Activated CD8-positive, alpha-beta memory T cell treated with anti-CD3 and anti-CD28 coated beads, Interleukin-2, amount 10 ng/mL, durations not matched to agents 7 days and 5 days (primary cell): ENCODE measurements around the gene NECAB3. TPM values are rescaled to one million over a fixed set of nuclear protein-coding genes. Genes with fewer than 3 reads are reported as not detected.
A peak's percentile ranks its signal among the peaks of the same experiment; 100 is the strongest.
"Not testable (repeated sequence)": the region's sequence is repeated elsewhere in the genome, so short reads cannot be mapped to it uniquely, and the experiment has no call there.

Source experiments
- ATAC-seq: fragments of 150-1000 bp; cut with Tn5 transposase; one replicate; pipeline ENCODE4 v1.10.0; 2021; ENCODE audit warnings: moderate library complexity
- CTCF ChIA-PET: fragments of 350-600 bp; sonication (Branson Sonifier 250); formaldehyde crosslinking; loops from one replicate; lab custom pipeline; 2021; ENCODE audit warnings: antibody characterized with exemption; lab: Charles Lee
- DNase-seq: peaks from one replicate; pipeline ENCODE4 v3.0.0-alpha.2; 2020
- H3K27ac Mint-ChIP-seq: one replicate; pipeline ENCODE4 v1.8.0; 2021; ENCODE audit warnings: mild to moderate bottlenecking, mixed read lengths
- H3K27me3 Mint-ChIP-seq: one replicate; pipeline ENCODE4 v1.8.0; 2021; ENCODE audit warnings: mixed read lengths
- H3K36me3 Mint-ChIP-seq: one replicate; pipeline ENCODE4 v1.8.0; 2021; ENCODE audit warnings: mild to moderate bottlenecking, mixed read lengths
- H3K4me1 Mint-ChIP-seq: one replicate; pipeline ENCODE4 v1.8.0; 2021; ENCODE audit warnings: mixed read lengths
- H3K4me3 Mint-ChIP-seq: one replicate; pipeline ENCODE4 v1.8.0; 2021; ENCODE audit warnings: mild to moderate bottlenecking, moderate library complexity, mixed read lengths
- H3K9me3 Mint-ChIP-seq: one replicate; pipeline ENCODE4 v1.8.0; 2022; ENCODE audit warnings: low read depth, mixed read lengths
- total RNA-seq, 2 experiments: library from RNA; stranded (reverse); gene quantifications; one replicate each; pipeline ENCODE4 v1.2.3, GENCODE V29; 2021

NECAB3 gene
- total RNA-seq, 2 experiments from 2014 or later: 28.3 to 34.0 TPM

GRCh38 chr20:33704197-33704924 is 30.1 kb upstream of the NECAB3 start:
- peaks cover 9% of the 10 kb centered on the region for H3K36me3 Mint-ChIP-seq
- DNase-seq: no peak
- H3K27ac Mint-ChIP-seq: no peak overlapping the region
- H3K4me1 Mint-ChIP-seq: peaks cover under 1% of the 10 kb centered on the region
- CTCF ChIA-PET: interaction anchor here (0.7 to 1.6 kb wide), 3 partner anchors 24 to 36 kb away, joined by 3 to 5 read pairs (median 3); partner anchors contain the start of gene ZNF341
- no peaks in the 10 kb centered on the region for H3K9me3 Mint-ChIP-seq
- no peak overlapping the region for H3K4me3 Mint-ChIP-seq
- no peaks in the 10 kb centered on the region for H3K27me3 Mint-ChIP-seq
- ATAC-seq: no peak

DNA sequence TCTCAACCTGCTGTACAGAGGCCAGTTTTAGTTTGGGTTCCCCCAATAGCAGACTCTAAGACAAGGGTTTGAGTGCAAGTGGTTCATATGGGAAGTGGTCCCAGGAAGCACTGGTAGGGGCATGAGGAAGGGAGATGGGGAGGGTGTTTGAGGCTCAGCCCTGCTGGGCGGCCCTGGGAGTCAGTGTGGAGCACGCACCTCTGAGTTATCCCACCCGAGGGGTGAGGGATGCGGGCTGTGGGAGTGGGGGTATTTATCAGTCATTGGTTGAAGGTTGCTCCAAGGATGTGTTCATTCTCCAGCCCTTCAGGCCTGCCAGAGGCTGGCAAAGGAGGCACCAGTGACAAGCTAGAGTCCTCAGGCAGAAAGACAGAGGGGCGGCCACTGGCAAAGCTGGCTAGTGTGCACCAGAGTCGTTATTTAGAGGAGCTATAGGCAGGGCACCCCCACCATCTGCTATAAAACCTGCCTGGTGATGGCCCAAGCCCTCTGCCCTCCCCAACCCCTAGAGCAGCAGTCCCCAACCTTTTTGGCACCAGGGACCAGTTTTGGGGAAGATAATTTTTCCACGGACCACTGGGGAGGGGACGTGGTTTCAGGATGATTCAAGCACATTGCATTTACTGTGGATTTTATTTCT is 29.4 kb upstream of the NECAB3 start:
- no peak overlapping the region for H3K4me3 Mint-ChIP-seq
- H3K4me1 Mint-ChIP-seq: no peaks in the 10 kb centered on the region
- DNase-seq (no peak), ATAC-seq (no peak)
- H3K27me3 Mint-ChIP-seq: no peaks in the 10 kb centered on the region
- no peaks in the 10 kb centered on the region for H3K9me3 Mint-ChIP-seq
- H3K27ac Mint-ChIP-seq: no peak overlapping the region
- peaks cover 8% of the 10 kb centered on the region for H3K36me3 Mint-ChIP-seq
- CTCF ChIA-PET: interaction anchor here (0.7 to 1.6 kb wide), 3 partner anchors 24 to 35 kb away, joined by 3 to 5 read pairs (median 3); partner anchors contain the start of gene ZNF341

GRCh38 chr20:33702861-33703260 is 28.6 kb upstream of the NECAB3 start:
- Mint-ChIP-seq H3K27me3 (no peaks in the 10 kb centered on the region), H3K27ac (no peak overlapping the region), H3K4me1 (no peaks in the 10 kb centered on the region), H3K9me3 (no peaks in the 10 kb centered on the region), H3K36me3 (peaks cover 8% of the 10 kb centered on the region), H3K4me3 (no peak overlapping the region)
- DNase-seq: no peak
- CTCF ChIA-PET: no interaction called here
- no peak for ATAC-seq

- Mint-ChIP-seq H3K27me3 (no peaks in the 10 kb centered on the region), H3K4me3 (no peak overlapping the region), H3K36me3 (peaks cover 2% of the 10 kb centered on the region), H3K27ac (no peak overlapping the region), H3K4me1 (no peaks in the 10 kb centered on the region), H3K9me3 (no peaks in the 10 kb centered on the region)
- no peak for DNase-seq
- CTCF ChIA-PET: no interaction called here
- no peak for ATAC-seq
These were observed 27.6 kb upstream of the NECAB3 start for GRCh38 chr20:33701629-33702450.

DNA sequence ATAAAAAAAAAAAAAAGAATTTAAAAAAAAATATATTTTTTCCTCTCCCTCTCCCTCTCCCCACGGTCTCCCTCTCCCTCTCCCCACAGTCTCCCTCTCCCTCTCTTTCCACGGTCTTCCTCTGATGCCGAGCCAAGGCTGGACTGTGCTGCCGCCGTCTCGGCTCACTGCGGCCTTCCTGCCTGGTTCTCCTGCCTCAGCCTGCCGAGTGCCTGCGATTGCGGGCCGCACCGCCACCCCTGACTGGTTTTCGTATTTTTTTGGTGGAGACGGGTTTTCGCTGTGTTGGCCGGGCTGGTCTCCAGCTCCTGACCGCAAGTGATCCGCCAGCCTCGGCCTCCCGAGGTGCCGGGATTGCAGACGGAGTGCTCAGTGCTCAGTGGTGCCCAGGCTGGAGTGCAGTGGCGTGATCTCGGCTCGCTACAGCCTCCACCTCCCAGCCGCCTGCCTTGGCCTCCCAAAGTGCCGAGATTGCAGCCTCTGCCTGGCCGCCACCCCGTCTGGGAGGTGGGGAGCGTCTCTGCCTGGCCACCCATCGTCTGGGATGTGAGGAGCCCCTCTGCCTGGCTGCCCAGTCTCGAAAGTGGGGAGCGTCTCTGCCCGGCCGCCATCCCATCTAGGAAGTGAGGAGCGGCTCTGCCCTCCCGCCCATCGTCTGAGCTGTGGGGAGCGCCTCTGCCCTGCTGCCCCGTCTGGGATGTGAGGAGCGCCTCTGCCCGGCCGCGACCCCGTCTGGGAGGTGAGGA is 26.6 kb upstream of the NECAB3 start:
- DNase-seq, H3K27ac Mint-ChIP-seq, CTCF ChIA-PET, H3K4me1 Mint-ChIP-seq, H3K27me3 Mint-ChIP-seq, H3K36me3 Mint-ChIP-seq, H3K9me3 Mint-ChIP-seq, ATAC-seq, H3K4me3 Mint-ChIP-seq: not testable (repeated sequence)

DNA sequence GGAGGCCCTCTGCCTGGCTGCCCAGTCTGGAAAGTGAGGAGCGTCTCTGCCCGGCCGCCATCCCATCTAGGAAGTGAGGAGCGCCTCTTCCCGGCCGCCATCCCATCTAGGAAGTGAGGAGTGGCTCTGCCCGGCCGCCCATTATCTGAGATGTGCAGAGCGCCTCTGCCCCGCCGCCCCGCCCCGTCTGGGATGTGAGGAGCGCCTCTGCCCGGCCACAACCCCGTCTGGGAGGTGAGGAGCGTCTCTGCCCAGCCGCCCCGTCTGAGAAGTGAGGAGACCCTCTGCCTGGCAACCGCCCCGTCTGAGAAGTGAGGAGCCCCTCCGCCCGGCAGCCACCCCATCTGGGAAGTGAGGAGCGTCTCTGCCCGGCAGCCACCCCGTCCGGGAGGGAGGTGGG is 24.7 kb upstream of the NECAB3 start:
- H3K9me3 Mint-ChIP-seq, H3K27ac Mint-ChIP-seq, DNase-seq, H3K4me1 Mint-ChIP-seq, ATAC-seq, H3K36me3 Mint-ChIP-seq, H3K27me3 Mint-ChIP-seq, H3K4me3 Mint-ChIP-seq, CTCF ChIA-PET: not testable (repeated sequence)

- ATAC-seq (no peak), DNase-seq (no peak)
- Mint-ChIP-seq H3K36me3 (peaks cover 2% of the 10 kb centered on the region), H3K4me3 (no peak overlapping the region), H3K27ac (no peak overlapping the region), H3K4me1 (no peaks in the 10 kb centered on the region), H3K9me3 (no peaks in the 10 kb centered on the region), H3K27me3 (no peaks in the 10 kb centered on the region)
- CTCF ChIA-PET: interaction anchor here (0.7 kb wide), 1 partner anchor 31 kb away, joined by 3 read pairs; the partner anchor contains the start of gene ACTL10
These were observed 22.9 kb upstream of the NECAB3 start for GRCh38 chr20:33697129-33697528.

GRCh38 chr20:33696448-33696847 is 22.2 kb upstream of the NECAB3 start:
- CTCF ChIA-PET: interaction anchor here (0.7 kb wide), 1 partner anchor 30 kb away, joined by 3 read pairs; the partner anchor contains the start of gene ACTL10
- peaks cover 2% of the 10 kb centered on the region for H3K4me1 Mint-ChIP-seq
- H3K27me3 Mint-ChIP-seq: no peaks in the 10 kb centered on the region
- ATAC-seq: no peak
- H3K4me3 Mint-ChIP-seq: no peak overlapping the region
- no peaks in the 10 kb centered on the region for H3K9me3 Mint-ChIP-seq
- no peak for DNase-seq
- no peak overlapping the region for H3K27ac Mint-ChIP-seq
- no peaks in the 10 kb centered on the region for H3K36me3 Mint-ChIP-seq

DNA sequence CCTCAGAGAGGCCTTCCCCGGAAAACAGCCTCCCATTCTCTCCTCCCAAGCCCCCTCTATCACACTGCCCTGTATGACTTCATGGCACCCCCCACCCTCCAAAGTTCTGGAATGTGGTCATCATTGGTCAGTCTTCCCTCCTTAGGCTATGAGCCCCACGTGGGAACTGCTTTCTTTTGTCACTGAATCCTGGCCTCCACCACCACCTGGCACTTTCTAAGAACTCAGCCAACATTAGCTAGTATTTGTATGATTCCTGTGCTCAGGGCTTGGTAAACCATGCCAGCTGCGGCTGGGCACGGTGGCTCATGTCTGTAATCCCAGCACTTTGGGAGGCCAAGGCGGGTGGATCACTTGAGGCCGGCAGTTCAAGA is 20.4 kb upstream of the NECAB3 start:
- Mint-ChIP-seq H3K9me3 (no peaks in the 10 kb centered on the region), H3K36me3 (no peaks in the 10 kb centered on the region), H3K27me3 (no peaks in the 10 kb centered on the region), H3K4me3 (no peak overlapping the region), H3K4me1 (peaks cover 16% of the 10 kb centered on the region), H3K27ac (no peak overlapping the region)
- CTCF ChIA-PET: interaction anchor here (0.7 to 1.0 kb wide), 2 partner anchors 25 to 37 kb away, joined by 3 to 4 read pairs; partner anchors contain the start of gene ZNF341
- no peak for DNase-seq
- no peak for ATAC-seq

DNA sequence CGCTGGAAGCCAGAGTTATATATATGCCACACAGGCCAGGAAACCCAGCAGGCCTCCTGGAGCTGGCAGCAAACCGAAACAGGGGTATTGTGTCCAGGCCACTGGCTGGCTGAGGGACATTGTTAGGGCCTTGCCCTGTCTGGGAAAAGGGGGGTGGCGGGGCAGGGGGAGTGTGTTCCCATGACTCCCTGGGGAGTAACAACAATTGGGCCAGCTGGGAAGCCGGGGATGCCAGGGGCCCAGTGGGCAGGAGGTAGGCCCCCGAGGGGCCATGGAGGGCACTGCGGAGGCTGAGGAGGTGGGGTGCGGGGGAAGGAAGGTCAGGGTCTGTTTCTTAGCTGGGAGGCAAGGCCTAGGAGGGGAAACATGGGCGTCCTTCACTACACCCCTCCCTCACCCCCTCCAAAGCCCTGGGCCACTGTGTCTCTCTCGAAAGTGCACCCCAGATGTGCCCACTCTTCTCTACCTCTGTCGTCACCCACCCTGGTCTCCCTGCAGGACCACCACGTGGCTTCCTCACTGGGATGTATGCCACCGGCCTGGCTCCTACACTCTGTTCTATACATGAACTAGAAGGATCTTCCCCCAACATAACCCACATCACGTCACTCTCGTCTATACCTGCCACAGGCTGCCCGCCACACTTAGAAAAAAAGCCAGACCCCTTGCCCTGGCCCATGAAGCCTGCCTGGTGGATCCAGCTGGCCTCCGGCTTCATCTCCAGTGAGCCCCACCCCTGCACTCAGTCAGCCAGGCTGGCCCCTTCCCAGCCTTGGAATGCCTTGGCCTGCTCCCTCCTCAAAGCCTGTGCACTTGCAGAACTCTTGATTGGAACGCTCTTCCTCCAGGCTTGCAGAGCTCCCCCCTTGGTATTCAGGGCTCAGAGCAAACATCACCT is 19.8 kb upstream of the NECAB3 start:
- DNase-seq (no peak), ATAC-seq (no peak)
- no peaks in the 10 kb centered on the region for H3K9me3 Mint-ChIP-seq
- H3K27ac Mint-ChIP-seq: no peak overlapping the region
- CTCF ChIA-PET: interaction anchor here (1.0 kb wide), 1 partner anchor 38 kb away, joined by 3 read pairs; the partner anchor contains the start of gene ZNF341
- no peaks in the 10 kb centered on the region for H3K27me3 Mint-ChIP-seq
- no peaks in the 10 kb centered on the region for H3K36me3 Mint-ChIP-seq
- peaks cover 22% of the 10 kb centered on the region for H3K4me1 Mint-ChIP-seq
- no peak overlapping the region for H3K4me3 Mint-ChIP-seq

DNA sequence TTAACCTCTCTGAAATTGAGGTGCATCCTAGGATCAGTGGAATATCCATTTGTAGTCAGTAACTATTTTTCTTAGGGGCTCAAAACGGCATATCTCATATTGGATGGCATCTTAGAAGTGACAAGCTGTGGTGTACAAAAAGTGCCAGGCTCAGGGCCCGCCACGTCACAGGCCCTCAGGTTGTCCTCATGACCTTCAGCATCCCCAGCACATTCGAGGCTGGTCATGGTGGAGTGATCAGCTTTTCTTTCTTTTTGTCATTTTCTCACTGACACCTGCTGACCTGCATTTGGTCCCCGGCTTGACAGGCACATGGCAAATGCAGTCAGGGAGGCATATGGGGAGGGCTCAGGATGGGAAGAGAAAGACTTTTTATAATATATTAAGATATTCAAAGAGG is 19.1 kb upstream of the NECAB3 start:
- H3K27ac Mint-ChIP-seq: no peak overlapping the region
- H3K36me3 Mint-ChIP-seq: no peaks in the 10 kb centered on the region

DNA sequence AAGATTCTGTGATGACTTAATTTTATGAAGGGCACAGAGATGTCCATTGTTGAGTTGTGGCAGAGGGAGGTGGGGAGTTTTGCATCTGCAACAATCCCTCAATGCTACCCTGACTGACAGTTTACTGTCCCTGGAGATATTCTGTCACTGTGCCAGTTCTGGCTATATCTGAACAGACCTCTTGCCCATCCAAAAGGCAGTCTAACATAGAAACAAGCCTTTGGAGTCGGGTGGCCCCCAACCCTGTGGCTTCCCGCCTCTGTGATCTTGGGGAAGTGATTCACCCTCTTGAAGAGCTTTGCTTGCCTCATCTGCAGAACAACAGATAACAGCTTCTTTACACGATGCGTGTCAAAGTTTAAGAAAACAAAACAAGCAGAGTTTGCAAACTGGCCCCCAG is 15.7 kb upstream of the NECAB3 start:
- DNase-seq (peak; percentile 81), ATAC-seq (no peak)
- Mint-ChIP-seq H3K4me3 (peak overlapping the region; percentile 32), H3K4me1 (peaks cover 52% of the 10 kb centered on the region), H3K27me3 (no peaks in the 10 kb centered on the region), H3K9me3 (no peaks in the 10 kb centered on the region), H3K36me3 (peaks cover 3% of the 10 kb centered on the region), H3K27ac (peak overlapping the region; percentile 90)
- CTCF ChIA-PET: interaction anchor here (1.3 to 2.6 kb wide), 4 partner anchors 16 to 42 kb away, joined by 3 to 10 read pairs (median 6); partner anchors contain the start of genes ACTL10, NECAB3 and ZNF341

More for the DNA sequence above, 19.1 kb upstream of the NECAB3 start:
- Mint-ChIP-seq H3K27me3 (no peaks in the 10 kb centered on the region), H3K4me1 (peaks cover 29% of the 10 kb centered on the region), H3K4me3 (no peak overlapping the region), H3K9me3 (no peaks in the 10 kb centered on the region)
- DNase-seq: no peak
- CTCF ChIA-PET: no interaction called here
- no peak for ATAC-seq
